Upper lobe of left lung (tissue), 6 donors: ENCODE results near the gene PIR. TPM values are rescaled to one million over a fixed set of nuclear protein-coding genes. Genes with fewer than 3 reads are reported as not detected.
A peak's percentile ranks its signal among the peaks of the same experiment; 100 is the strongest.

Source experiments
- ATAC-seq, 2 donors: fragments of 200-7000 bp; cut with Tn5 transposase; one replicate each; pipeline ENCODE4 v1.9.1; 2022; ENCODE audit warnings: mild to moderate bottlenecking in 2 of 2, moderate library complexity in 2 of 2; ENCODE audit not compliant: low FRiP score in 2 of 2
- DNase-seq, 2 donors: peaks; one replicate each; pipeline ENCODE4 v3.0.0-alpha.2; 2019 to 2020
- H3K27ac ChIP-seq, 4 donors: fragments of 200-600 bp; sonication (generic); one replicate each; pipeline ENCODE4 v1.5.1; 2016 to 2019
- H3K27me3 ChIP-seq, 4 donors: fragments of 200-600 bp; sonication (generic); one replicate each; pipeline ENCODE4 v1.5.1; 2017 to 2019
- H3K36me3 ChIP-seq, 4 donors: fragments of 200-600 bp; sonication (generic); one replicate each; pipeline ENCODE4 v1.5.1; 2016 to 2019
- H3K4me1 ChIP-seq, 4 donors: fragments of 200-600 bp; sonication (generic); one replicate each; pipeline ENCODE4 v1.5.1; 2018 to 2019
- H3K4me3 ChIP-seq, 4 donors: fragments of 200-600 bp; sonication (generic); one replicate each; pipeline ENCODE4 v1.5.1; 2017 to 2019; ENCODE audit warnings: mild to moderate bottlenecking in 2 of 4, moderate library complexity in 1 of 4
- H3K9me3 ChIP-seq, 4 donors: fragments of 200-600 bp; sonication (generic); one replicate each; pipeline ENCODE4 v1.5.1; 2018 to 2019
- EP300 ChIP-seq, 4 donors: sonication (generic); formaldehyde crosslinking; IDR thresholded peaks; one replicate each; pipeline ENCODE4 v1.5.1; 2017; ENCODE audit warnings: antibody characterized with exemption in 4 of 4, control low read depth in 2 of 4
- POLR2A ChIP-seq, 4 donors: fragments of 450-650 bp; IDR thresholded peaks; one replicate each; pipeline ENCODE4 v1.5.1; 2016 to 2017; ENCODE audit warnings: antibody characterized with exemption in 4 of 4, mild to moderate bottlenecking in 2 of 4
- POLR2AphosphoS5 ChIP-seq, 2 donors: sonication (generic); formaldehyde crosslinking; IDR thresholded peaks; one replicate each; pipeline ENCODE4 v1.5.1; 2017; ENCODE audit warnings: antibody characterized with exemption in 2 of 2
- WGBS, 2 donors: methylation state at CpG; one replicate each; pipeline ENCODE4 v1.1.5; 2017 to 2018; 5-methylcytosine and 5-hydroxymethylcytosine counted together
- total RNA-seq, 6 donors: library from RNA; depleted of rRNA in 4 of 6; stranded (reverse); fragments of >200 nt in 4 of 6; gene quantifications; one replicate each; pipeline versions ENCODE4 v1.1.0 to v1.2.1, GENCODE V29; 2016 to 2021
- TF ChIP-seq, protein P1 (sequence below), 6 experiments: fragments of 450-650 bp in 4 of 6; fragments of 200-600 bp in 2 of 6; sonication (generic) in 2 of 6; IDR thresholded peaks; one replicate each; pipeline ENCODE4 v1.5.1; 2016 to 2019; ENCODE audit warnings: antibody characterized with exemption in 6 of 6
- donor health status: DM: no; HTN: no; CAD: no; lungs with moderate emphysema.
- donor health status: DM: no; HTN: yes; CAD: no; lungs with severe emphysema.

The PIR gene
- total RNA-seq, 6 donors from 2014 or later = 11.7 to 20.6 (median 18.5) TPM

DNA sequence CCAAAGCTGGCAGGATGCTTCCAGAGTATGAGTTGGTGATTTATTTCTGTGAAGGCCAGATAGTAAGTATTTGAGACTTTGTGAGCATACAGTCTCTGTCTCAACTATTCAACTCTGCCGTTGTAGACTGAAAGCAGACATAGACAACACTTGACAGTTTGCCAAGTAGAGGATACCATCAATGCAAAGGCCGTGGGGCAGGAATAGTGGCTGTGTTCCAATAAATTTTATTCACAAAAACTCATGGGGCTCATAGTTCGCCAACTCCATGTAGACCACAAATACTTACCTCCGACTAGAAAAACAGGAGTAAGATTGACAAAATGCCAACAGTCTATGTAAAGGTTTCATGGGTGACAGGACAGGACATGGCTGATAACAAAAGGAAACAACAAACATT, 3.7 kb upstream of the PIR start:
- TF ChIP-seq, protein P1, sequence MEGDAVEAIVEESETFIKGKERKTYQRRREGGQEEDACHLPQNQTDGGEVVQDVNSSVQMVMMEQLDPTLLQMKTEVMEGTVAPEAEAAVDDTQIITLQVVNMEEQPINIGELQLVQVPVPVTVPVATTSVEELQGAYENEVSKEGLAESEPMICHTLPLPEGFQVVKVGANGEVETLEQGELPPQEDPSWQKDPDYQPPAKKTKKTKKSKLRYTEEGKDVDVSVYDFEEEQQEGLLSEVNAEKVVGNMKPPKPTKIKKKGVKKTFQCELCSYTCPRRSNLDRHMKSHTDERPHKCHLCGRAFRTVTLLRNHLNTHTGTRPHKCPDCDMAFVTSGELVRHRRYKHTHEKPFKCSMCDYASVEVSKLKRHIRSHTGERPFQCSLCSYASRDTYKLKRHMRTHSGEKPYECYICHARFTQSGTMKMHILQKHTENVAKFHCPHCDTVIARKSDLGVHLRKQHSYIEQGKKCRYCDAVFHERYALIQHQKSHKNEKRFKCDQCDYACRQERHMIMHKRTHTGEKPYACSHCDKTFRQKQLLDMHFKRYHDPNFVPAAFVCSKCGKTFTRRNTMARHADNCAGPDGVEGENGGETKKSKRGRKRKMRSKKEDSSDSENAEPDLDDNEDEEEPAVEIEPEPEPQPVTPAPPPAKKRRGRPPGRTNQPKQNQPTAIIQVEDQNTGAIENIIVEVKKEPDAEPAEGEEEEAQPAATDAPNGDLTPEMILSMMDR (IDR thresholded peaks at IDR 0.05) = no peak
- no peak for TF ChIP-seq POLR2A (IDR thresholded peaks at IDR 0.05)
- no peak for TF ChIP-seq POLR2AphosphoS5 (IDR thresholded peaks at IDR 0.05)
- no peak for TF ChIP-seq EP300 (IDR thresholded peaks at IDR 0.05)
- Histone ChIP-seq H3K4me3 (no peak overlapping the region), H3K4me1 (no peaks in the 10 kb centered on the region), H3K36me3 (no peaks in the 10 kb centered on the region), H3K27me3 (no peaks in the 10 kb centered on the region), H3K9me3 (no peaks in the 10 kb centered on the region), H3K27ac (no peak overlapping the region)
- DNase-seq = no peak
- no peak for ATAC-seq
- WGBS, 2 donors = 50 to 65% methylated on average over 3 to 4 of the region's 4 CpGs

DNA sequence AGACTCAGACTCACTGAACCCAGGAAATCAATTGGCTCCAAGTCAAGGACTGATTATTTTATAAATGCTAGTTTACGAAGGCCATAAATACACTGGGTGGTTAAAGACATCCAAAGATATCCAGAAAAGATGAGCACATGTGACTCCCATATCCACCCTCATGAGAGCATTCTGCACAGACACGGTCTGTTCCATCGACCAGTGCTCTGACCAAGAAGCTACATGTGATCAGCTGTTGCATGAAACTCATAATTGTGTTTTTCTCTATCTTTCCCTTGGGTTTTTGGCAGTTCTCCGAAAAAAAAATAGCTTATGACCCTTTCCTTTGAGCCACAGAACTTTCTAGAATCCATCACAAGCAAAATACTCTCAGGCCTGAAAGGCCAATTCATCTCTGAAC, 2.7 kb upstream of the PIR start:
- no peak overlapping the region for H3K4me3 ChIP-seq
- no peak overlapping the region for H3K27ac ChIP-seq
- WGBS, 2 donors = 71 to 93% methylated on average over 4 of the region's 4 CpGs
- no peak for ATAC-seq
- H3K9me3 ChIP-seq = no peaks in the 10 kb centered on the region
- no peaks in the 10 kb centered on the region for H3K27me3 ChIP-seq
- no peaks in the 10 kb centered on the region for H3K36me3 ChIP-seq
- no peak for TF ChIP-seq EP300 (IDR thresholded peaks at IDR 0.05)
- TF ChIP-seq POLR2A (IDR thresholded peaks at IDR 0.05) = no peak
- TF ChIP-seq, protein P1 (IDR thresholded peaks at IDR 0.05) = no peak
- TF ChIP-seq POLR2AphosphoS5 (IDR thresholded peaks at IDR 0.05) = no peak
- no peak for DNase-seq
- H3K4me1 ChIP-seq = no peaks in the 10 kb centered on the region

DNA sequence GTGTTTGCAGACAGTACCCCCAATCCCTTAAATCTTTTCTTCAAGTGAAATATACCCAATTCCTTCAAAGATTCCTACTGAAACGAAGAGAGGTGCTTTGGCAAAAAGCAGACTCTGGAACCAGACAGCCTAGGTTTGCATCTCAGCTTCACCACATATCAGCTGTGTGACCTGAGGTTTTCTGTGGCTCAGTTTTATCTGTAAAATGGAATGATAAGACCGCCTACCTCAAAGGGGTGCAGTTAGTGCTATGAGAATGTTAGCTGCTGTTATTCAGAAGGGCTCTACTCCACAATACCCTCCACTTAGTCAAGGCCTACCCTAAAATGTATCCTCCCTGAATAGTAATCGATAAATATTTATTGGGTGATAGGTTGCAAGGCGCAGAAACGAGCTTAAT, 664 bp downstream of the PIR start:
- H3K4me3 ChIP-seq = peak overlapping the region in 3 of 4 donors; percentile 39 to 58 (median 56)
- H3K4me1 ChIP-seq = no peaks in the 10 kb centered on the region
- ATAC-seq (no peak), DNase-seq (no peak)
- H3K9me3 ChIP-seq = no peaks in the 10 kb centered on the region
- no peaks in the 10 kb centered on the region for H3K27me3 ChIP-seq
- peak overlapping the region in 3 of 4 donors; percentile 73 to 82 (median 76) for H3K27ac ChIP-seq
- 78% methylated on average over 4 to 5 of the region's 5 CpGs for WGBS, 2 donors
- no peaks in the 10 kb centered on the region for H3K36me3 ChIP-seq
- TF ChIP-seq POLR2A (IDR thresholded peaks at IDR 0.05) (no peak), EP300 (IDR thresholded peaks at IDR 0.05) (no peak), POLR2AphosphoS5 (IDR thresholded peaks at IDR 0.05) (no peak)
- TF ChIP-seq, protein P1 (IDR thresholded peaks at IDR 0.05) = no peak

DNA sequence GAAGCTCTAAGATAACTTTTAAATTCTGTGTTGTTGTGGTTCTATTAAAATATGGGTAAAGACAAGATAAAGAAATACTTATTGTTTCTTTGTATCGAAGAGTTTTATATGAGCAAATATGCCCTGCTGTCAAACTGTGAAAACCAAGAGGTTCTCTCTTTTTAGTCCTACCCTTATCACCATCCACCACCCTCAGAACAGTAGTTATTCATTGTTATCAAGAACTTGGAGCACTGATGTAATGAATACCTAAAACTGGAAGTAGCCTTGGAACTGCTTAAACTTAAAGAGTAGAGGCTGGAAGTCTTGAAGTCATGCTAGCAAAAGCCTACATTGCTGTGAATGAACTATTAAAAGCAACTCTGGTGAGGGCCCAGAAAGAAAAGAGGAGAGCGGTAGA, 9.2 kb downstream of the PIR start:
- no peaks in the 10 kb centered on the region for H3K9me3 ChIP-seq
- no peak for TF ChIP-seq EP300 (IDR thresholded peaks at IDR 0.05)
- no peak for TF ChIP-seq POLR2A (IDR thresholded peaks at IDR 0.05)
- TF ChIP-seq POLR2AphosphoS5 (IDR thresholded peaks at IDR 0.05) = no peak
- TF ChIP-seq, protein P1 (IDR thresholded peaks at IDR 0.05) = no peak
- no peaks in the 10 kb centered on the region for H3K4me1 ChIP-seq
- no peaks in the 10 kb centered on the region for H3K36me3 ChIP-seq
- no peak for ATAC-seq
- no peak for DNase-seq
- WGBS, 2 donors = 85% methylated on average over 2 of the region's 2 CpGs
- H3K4me3 ChIP-seq = no peak overlapping the region
- no peak overlapping the region for H3K27ac ChIP-seq
- no peaks in the 10 kb centered on the region for H3K27me3 ChIP-seq

DNA sequence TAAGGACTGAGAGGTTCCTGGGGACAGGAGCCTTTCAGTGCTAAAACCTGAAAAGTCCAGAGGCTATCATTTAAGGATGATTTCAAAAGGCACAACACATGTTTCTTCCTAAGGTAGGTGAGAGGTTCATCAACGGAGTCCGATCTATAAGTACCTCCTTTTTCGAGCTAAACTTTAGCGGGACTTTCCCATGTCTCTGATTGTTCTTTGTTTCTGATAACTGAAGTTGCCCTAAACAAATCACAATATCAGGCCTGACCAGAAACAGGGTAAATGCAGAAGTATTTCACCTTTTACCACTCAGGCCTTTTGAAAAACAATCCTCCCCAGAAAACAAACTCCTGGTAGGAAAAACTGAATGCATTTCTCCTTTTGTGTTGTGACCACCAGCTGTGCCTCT, 17.6 kb downstream of the PIR start:
- H3K4me1 ChIP-seq = peaks cover 0 to 4% (median 0%) of the 10 kb centered on the region in 4 donors
- ATAC-seq (no peak), DNase-seq (no peak)
- WGBS, 2 donors = 68 to 86% methylated on average over 4 of the region's 4 CpGs
- H3K4me3 ChIP-seq = no peak overlapping the region
- H3K9me3 ChIP-seq = no peaks in the 10 kb centered on the region
- no peaks in the 10 kb centered on the region for H3K36me3 ChIP-seq
- TF ChIP-seq POLR2A (IDR thresholded peaks at IDR 0.05) (no peak), POLR2AphosphoS5 (IDR thresholded peaks at IDR 0.05) (no peak)
- TF ChIP-seq, protein P1 (IDR thresholded peaks at IDR 0.05) = no peak
- no peaks in the 10 kb centered on the region for H3K27me3 ChIP-seq
- peak overlapping the region in 1 of 4 donors; percentile 11 for H3K27ac ChIP-seq
